22Rv1 (cell line): ENCODE data around the gene HOXB9.

Experiments used
- CTCF ChIP-seq: fragments of 450-650 bp; IDR thresholded peaks from 2 replicates; pipeline ENCODE4 v1.5.1; 2017; ENCODE audit warnings: mild to moderate bottlenecking
- ZFX ChIP-seq: fragments of 450-650 bp; IDR thresholded peaks from 2 replicates; pipeline ENCODE4 v1.6.1; 2017; ENCODE audit warnings: antibody characterized with exemption, borderline replicate concordance

GRCh38 chr17:48595278-48595999 lies 30.7 kb downstream of the HOXB9 start:
- TF ChIP-seq CTCF = no peak
- TF ChIP-seq ZFX = no peak
